Right atrium auricular region (tissue), 2 donors: ENCODE measurements around the gene NDNF. TPM values are rescaled to one million over a fixed set of nuclear protein-coding genes. Genes with fewer than 3 reads are reported as not detected.

ENCODE experiments used
- DNase-seq: peaks from one replicate; pipeline ENCODE4 v3.0.0-alpha.2; 2019; ENCODE audit warnings: low spot score
- H3K27ac ChIP-seq, 2 donors: fragments of 200-600 bp; sonication (generic); 1 replicate in 1 of 2; 2 replicates in 1 of 2; pipeline ENCODE4 v1.5.1; 2016 to 2019
- H3K27me3 ChIP-seq, 2 donors: fragments of 200-600 bp; sonication (generic); one replicate each; pipeline versions ENCODE4 v1.5.1 to v1.6.0; 2017 to 2019
- H3K36me3 ChIP-seq: fragments of 200-600 bp; sonication (generic); one replicate; pipeline ENCODE4 v1.5.1; 2016
- H3K4me1 ChIP-seq, 2 donors: fragments of 200-600 bp; sonication (generic); one replicate each; pipeline versions ENCODE4 v1.5.1 to v1.6.0; 2017 to 2019
- H3K4me3 ChIP-seq, 2 donors: fragments of 200-600 bp; sonication (generic); 1 replicate in 1 of 2; 2 replicates in 1 of 2; pipeline ENCODE4 v1.5.1; 2017 to 2019; ENCODE audit warnings: mild to moderate bottlenecking in 1 of 2, moderate library complexity in 1 of 2
- H3K9me3 ChIP-seq, 2 donors: fragments of 200-600 bp; sonication (generic); one replicate each; pipeline ENCODE4 v1.5.1; 2019
- CTCF ChIP-seq, 2 donors: fragments of 200-600 bp; sonication (generic); IDR thresholded peaks; one replicate each; pipeline ENCODE4 v1.5.1; 2019; ENCODE audit warnings: antibody characterized with exemption in 2 of 2
- total RNA-seq, 2 donors: library from RNA; depleted of rRNA; stranded (reverse); fragments of >200 nt; gene quantifications; one replicate each; pipeline ENCODE4 v1.1.0, GENCODE V29; 2016

NDNF gene
- total RNA-seq, 2 donors from 2014 or later, result 0.51 to 5.4 TPM

GRCh38 chr4:121011780-121012340 is 60.5 kb downstream of the NDNF start:
- H3K9me3 ChIP-seq, result no peaks in the 10 kb centered on the region
- no peak overlapping the region for H3K27ac ChIP-seq
- no peak for DNase-seq
- no peak for TF ChIP-seq CTCF (IDR thresholded peaks at IDR 0.05)
- no peaks in the 10 kb centered on the region for H3K36me3 ChIP-seq
- no peak overlapping the region for H3K4me3 ChIP-seq
- no peaks in the 10 kb centered on the region for H3K4me1 ChIP-seq
- H3K27me3 ChIP-seq, result no peaks in the 10 kb centered on the region

GRCh38 chr4:121011138-121011537 is 61.2 kb downstream of the NDNF start:
- no peak for DNase-seq
- H3K27ac ChIP-seq, result no peak overlapping the region
- H3K4me3 ChIP-seq, result no peak overlapping the region
- H3K36me3 ChIP-seq, result no peaks in the 10 kb centered on the region
- H3K27me3 ChIP-seq, result no peaks in the 10 kb centered on the region
- no peaks in the 10 kb centered on the region for H3K4me1 ChIP-seq
- no peaks in the 10 kb centered on the region for H3K9me3 ChIP-seq
- TF ChIP-seq CTCF (IDR thresholded peaks at IDR 0.05), result no peak

- no peaks in the 10 kb centered on the region for H3K36me3 ChIP-seq
- no peaks in the 10 kb centered on the region for H3K9me3 ChIP-seq
- DNase-seq, result no peak
- no peaks in the 10 kb centered on the region for H3K27me3 ChIP-seq
- no peak overlapping the region for H3K4me3 ChIP-seq
- no peak overlapping the region for H3K27ac ChIP-seq
- no peaks in the 10 kb centered on the region for H3K4me1 ChIP-seq
- TF ChIP-seq CTCF (IDR thresholded peaks at IDR 0.05), result no peak
Observed at GRCh38 chr4:121009578-121010478, 62.5 kb downstream of the NDNF start.

- no peaks in the 10 kb centered on the region for H3K4me1 ChIP-seq
- H3K27me3 ChIP-seq, result no peaks in the 10 kb centered on the region
- H3K4me3 ChIP-seq, result no peak overlapping the region
- DNase-seq, result no peak
- no peak for TF ChIP-seq CTCF (IDR thresholded peaks at IDR 0.05)
- H3K27ac ChIP-seq, result no peak overlapping the region
- no peaks in the 10 kb centered on the region for H3K9me3 ChIP-seq
- H3K36me3 ChIP-seq, result no peaks in the 10 kb centered on the region
Observed at GRCh38 chr4:121007660-121008059, 64.7 kb downstream of the NDNF start.

- Histone ChIP-seq H3K27me3 (no peaks in the 10 kb centered on the region), H3K36me3 (no peaks in the 10 kb centered on the region), H3K9me3 (no peaks in the 10 kb centered on the region), H3K4me1 (no peaks in the 10 kb centered on the region), H3K27ac (no peak overlapping the region), H3K4me3 (no peak overlapping the region)
- DNase-seq, result no peak
- TF ChIP-seq CTCF (IDR thresholded peaks at IDR 0.05), result no peak
Observed at GRCh38 chr4:121003863-121004262, 68.5 kb downstream of the NDNF start.
